Measurements from ENCODE around the gene APOL1. TPM values are rescaled to one million over a fixed set of nuclear protein-coding genes. Genes with fewer than 3 reads are reported as not detected.

APOL1 gene
- total and polyA plus RNA-seq, 2 donors (not counting 3 experiments of a cell fraction or from before 2014, with no cell fraction given): 8.2 to 14.1 TPM

DNA sequence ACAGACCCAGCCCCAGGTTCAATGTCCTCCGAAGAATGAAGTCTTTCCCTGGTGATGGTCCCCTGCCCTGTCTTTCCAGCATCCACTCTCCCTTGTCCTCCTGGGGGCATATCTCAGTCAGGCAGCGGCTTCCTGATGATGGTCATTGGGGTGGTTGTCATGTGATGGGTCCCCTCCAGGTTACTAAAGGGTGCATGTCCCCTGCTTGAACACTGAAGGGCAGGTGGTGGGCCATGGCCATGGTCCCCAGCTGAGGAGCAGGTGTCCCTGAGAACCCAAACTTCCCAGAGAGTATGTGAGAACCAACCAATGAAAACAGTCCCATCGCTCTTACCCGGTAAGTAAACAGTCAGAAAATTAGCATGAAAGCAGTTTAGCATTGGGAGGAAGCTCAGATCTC lies 14.1 kb downstream of the APOL1 start:
- POLR2A ChIA-PET: no interaction called here
- DNase-seq (ENCODE audit: low read depth, low spot score): no peak
- no peaks in the 10 kb centered on the region for H4K20me1 ChIP-seq (replicated peaks; ENCODE audit: control insufficient read depth, extremely low read depth, insufficient read depth, low read length)
- no peak overlapping the region for H3K27ac ChIP-seq (ENCODE audit: insufficient read depth, low read depth, low read length)
- no peak overlapping the region for H3K9ac ChIP-seq (replicated peaks; ENCODE audit: extremely low read depth, insufficient read depth, low read length)
- CTCF ChIA-PET: interaction anchor here (1.0 to 1.4 kb wide), 2 partner anchors 11 to 72 kb away, joined by 3 to 4 read pairs; no protein-coding TSS in a partner anchor
- no peaks in the 10 kb centered on the region for H3K4me1 ChIP-seq (ENCODE audit: control insufficient read depth, extremely low read depth, insufficient read depth, low read length)
- H3K79me2 ChIP-seq (ENCODE audit: control insufficient read depth, insufficient read depth, low read length): no peaks in the 10 kb centered on the region
- intact Hi-C loops (cut with micrococcal nuclease): no loop called here
- TF ChIP-seq FOS (IDR thresholded peaks at IDR 0.05; ENCODE audit: borderline replicate concordance, insufficient read depth, low read length) (no peak), GATA2 (IDR thresholded peaks at IDR 0.05; ENCODE audit: insufficient read depth, insufficient read length, low read depth, low read length) (no peak), POLR2AphosphoS5 (IDR thresholded peaks at IDR 0.05; ENCODE audit: insufficient read depth, low read depth, low read length) (no peak), EZH2 (IDR thresholded peaks at IDR 0.05; ENCODE audit: borderline replicate concordance, low read depth, low read length, severe bottlenecking) (no peak), POLR2A (IDR thresholded peaks at IDR 0.05; ENCODE audit: low read depth, low read length) (no peak), MYC (IDR thresholded peaks at IDR 0.05; ENCODE audit: low read depth, low read length) (no peak)
- TF ChIP-seq, protein P1, sequence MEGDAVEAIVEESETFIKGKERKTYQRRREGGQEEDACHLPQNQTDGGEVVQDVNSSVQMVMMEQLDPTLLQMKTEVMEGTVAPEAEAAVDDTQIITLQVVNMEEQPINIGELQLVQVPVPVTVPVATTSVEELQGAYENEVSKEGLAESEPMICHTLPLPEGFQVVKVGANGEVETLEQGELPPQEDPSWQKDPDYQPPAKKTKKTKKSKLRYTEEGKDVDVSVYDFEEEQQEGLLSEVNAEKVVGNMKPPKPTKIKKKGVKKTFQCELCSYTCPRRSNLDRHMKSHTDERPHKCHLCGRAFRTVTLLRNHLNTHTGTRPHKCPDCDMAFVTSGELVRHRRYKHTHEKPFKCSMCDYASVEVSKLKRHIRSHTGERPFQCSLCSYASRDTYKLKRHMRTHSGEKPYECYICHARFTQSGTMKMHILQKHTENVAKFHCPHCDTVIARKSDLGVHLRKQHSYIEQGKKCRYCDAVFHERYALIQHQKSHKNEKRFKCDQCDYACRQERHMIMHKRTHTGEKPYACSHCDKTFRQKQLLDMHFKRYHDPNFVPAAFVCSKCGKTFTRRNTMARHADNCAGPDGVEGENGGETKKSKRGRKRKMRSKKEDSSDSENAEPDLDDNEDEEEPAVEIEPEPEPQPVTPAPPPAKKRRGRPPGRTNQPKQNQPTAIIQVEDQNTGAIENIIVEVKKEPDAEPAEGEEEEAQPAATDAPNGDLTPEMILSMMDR (IDR thresholded peaks at IDR 0.05; ENCODE audit: extremely low read depth in 1 of 2, insufficient read depth in 1 of 2, low read depth in 1 of 2, low read length in 2 of 2): no peak
- dilution Hi-C loops (cut with MboI; ENCODE audit: extremely low pct_ligation_motif_present, low sequenced_read_pairs): no loop called here
- H3K4me3 ChIP-seq (replicated peaks in 1 of 3; ENCODE audit: insufficient read depth in 1 of 3, low read depth in 1 of 3, low read length in 3 of 3): no peak overlapping the region
- no peak for FAIRE-seq
- no peak overlapping the region for H2AFZ ChIP-seq (ENCODE audit: low read depth, low read length)
- H3K9me1 ChIP-seq (replicated peaks; ENCODE audit: control insufficient read depth, extremely low read depth, insufficient read depth, low read length): no peaks in the 10 kb centered on the region
- no peaks in the 10 kb centered on the region for H3K27me3 ChIP-seq (ENCODE audit: control insufficient read depth in 2 of 2, insufficient read depth in 2 of 2, low read length in 2 of 2)
- H3K4me2 ChIP-seq (ENCODE audit: insufficient read depth, low read length): no peak overlapping the region
- no peaks in the 10 kb centered on the region for H3K36me3 ChIP-seq (ENCODE audit: control insufficient read depth in 2 of 2, extremely low read depth in 1 of 2, insufficient read depth in 2 of 2, low read length in 2 of 2)
- BruUV-seq (replicated peaks): TSS peak; percentile 46
- H3K9me3 ChIP-seq (replicated peaks; ENCODE audit: control insufficient read depth, insufficient read depth, low read length): no peaks in the 10 kb centered on the region
